KOPT-K1 (cell line): Measurements from ENCODE around the gene CPXM2.

Experiments used
- H3K27ac ChIP-seq: fragments of 200-600 bp; sonication (generic); 2 replicates; pipeline ENCODE4 v1.5.1; 2016; ENCODE audit warnings: antibody characterized with exemption, mild to moderate bottlenecking, low read depth, low read length; ENCODE audit not compliant: poor library complexity, severe bottlenecking
- H3K36me3 ChIP-seq: fragments of 200-600 bp; sonication (generic); 2 replicates; pipeline ENCODE4 v1.5.1; 2017; ENCODE audit warnings: antibody characterized with exemption, mild to moderate bottlenecking, low read length, moderate library complexity; ENCODE audit not compliant: insufficient read depth
- H3K9me3 ChIP-seq: fragments of 200-600 bp; sonication (generic); 2 replicates; pipeline ENCODE4 v1.5.1; 2017; ENCODE audit warnings: antibody characterized with exemption, low read length, mild to moderate bottlenecking; ENCODE audit not compliant: insufficient read depth, poor library complexity, severe bottlenecking

Gene CPXM2

GRCh38 chr10:123911866-123912265 lies 20.3 kb upstream of the CPXM2 start:
- no peaks in the 10 kb centered on the region for H3K36me3 ChIP-seq
- no peak overlapping the region for H3K27ac ChIP-seq
- H3K9me3 ChIP-seq = no peaks in the 10 kb centered on the region

GRCh38 chr10:123909866-123910265 lies 18.3 kb upstream of the CPXM2 start:
- Histone ChIP-seq H3K9me3 (no peaks in the 10 kb centered on the region), H3K36me3 (no peaks in the 10 kb centered on the region), H3K27ac (no peak overlapping the region)

- H3K36me3 ChIP-seq = no peaks in the 10 kb centered on the region
- H3K9me3 ChIP-seq = no peaks in the 10 kb centered on the region
- H3K27ac ChIP-seq = no peak overlapping the region
These were observed 17.8 kb upstream of the CPXM2 start for GRCh38 chr10:123909426-123909825.

GRCh38 chr10:123908379-123908778 lies 16.8 kb upstream of the CPXM2 start:
- H3K27ac ChIP-seq = no peak overlapping the region
- no peaks in the 10 kb centered on the region for H3K36me3 ChIP-seq
- no peaks in the 10 kb centered on the region for H3K9me3 ChIP-seq

- H3K9me3 ChIP-seq = no peaks in the 10 kb centered on the region
- H3K36me3 ChIP-seq = no peaks in the 10 kb centered on the region
- no peak overlapping the region for H3K27ac ChIP-seq
These were observed 15.5 kb upstream of the CPXM2 start for GRCh38 chr10:123906884-123907652.

- Histone ChIP-seq H3K27ac (no peak overlapping the region), H3K36me3 (no peaks in the 10 kb centered on the region), H3K9me3 (no peaks in the 10 kb centered on the region)
These were observed 14.7 kb upstream of the CPXM2 start for GRCh38 chr10:123906296-123906695.

GRCh38 chr10:123904834-123905409 lies 13.3 kb upstream of the CPXM2 start:
- H3K36me3 ChIP-seq = no peaks in the 10 kb centered on the region
- no peak overlapping the region for H3K27ac ChIP-seq
- peaks cover 5% of the 10 kb centered on the region for H3K9me3 ChIP-seq

- Histone ChIP-seq H3K36me3 (no peaks in the 10 kb centered on the region), H3K9me3 (peaks cover 7% of the 10 kb centered on the region), H3K27ac (no peak overlapping the region)
These were observed 12.0 kb upstream of the CPXM2 start for GRCh38 chr10:123903621-123904020.

GRCh38 chr10:123901621-123902020 lies 10.0 kb upstream of the CPXM2 start:
- no peaks in the 10 kb centered on the region for H3K36me3 ChIP-seq
- H3K9me3 ChIP-seq = peaks cover 7% of the 10 kb centered on the region
- H3K27ac ChIP-seq = no peak overlapping the region

GRCh38 chr10:123897146-123897545 lies 5.5 kb upstream of the CPXM2 start:
- H3K36me3 ChIP-seq = no peaks in the 10 kb centered on the region
- H3K27ac ChIP-seq = no peak overlapping the region
- peaks cover 7% of the 10 kb centered on the region for H3K9me3 ChIP-seq

- Histone ChIP-seq H3K9me3 (peaks cover 7% of the 10 kb centered on the region), H3K36me3 (no peaks in the 10 kb centered on the region), H3K27ac (no peak overlapping the region)
These were observed 4.8 kb upstream of the CPXM2 start for GRCh38 chr10:123896246-123896927.

- no peaks in the 10 kb centered on the region for H3K9me3 ChIP-seq
- no peaks in the 10 kb centered on the region for H3K36me3 ChIP-seq
- no peak overlapping the region for H3K27ac ChIP-seq
These were observed 2.0 kb upstream of the CPXM2 start for GRCh38 chr10:123893651-123894050.

- no peak overlapping the region for H3K27ac ChIP-seq
- H3K36me3 ChIP-seq = no peaks in the 10 kb centered on the region
- H3K9me3 ChIP-seq = no peaks in the 10 kb centered on the region
These were observed 857 bp downstream of the CPXM2 start for GRCh38 chr10:123890756-123891143.

- Histone ChIP-seq H3K36me3 (no peaks in the 10 kb centered on the region), H3K27ac (no peak overlapping the region), H3K9me3 (no peaks in the 10 kb centered on the region)
These were observed 1.4 kb downstream of the CPXM2 start for GRCh38 chr10:123890226-123890625.

GRCh38 chr10:123889821-123890220 lies 1.8 kb downstream of the CPXM2 start:
- no peak overlapping the region for H3K27ac ChIP-seq
- H3K9me3 ChIP-seq = no peaks in the 10 kb centered on the region
- no peaks in the 10 kb centered on the region for H3K36me3 ChIP-seq
